D721Med (cell line): ENCODE data around the gene DEFB118.
"Not testable (repeated sequence)": the region's sequence is repeated elsewhere in the genome, so short reads cannot be mapped to it uniquely, and the experiment has no call there.

Source experiments
- DNase-seq: peaks from one replicate; pipeline ENCODE4 v3.0.0; 2011; ENCODE audit warnings: low spot score; ENCODE audit not compliant: insufficient read length
- FAIRE-seq: peaks from 2 replicates; lab custom pipeline; 2011; peaks lifted over from hg19 to GRCh38; lab: Jason Lieb, UNC
- TF ChIP-seq, protein P1 (sequence below): IDR thresholded peaks from 2 replicates; pipeline ENCODE4 v1.5.1; 2012; ENCODE audit warnings: mild to moderate bottlenecking, control low read depth; ENCODE audit not compliant: insufficient read depth; ENCODE audit errors: missing control alignments

The DEFB118 gene

GRCh38 chr20:31368301-31368700 lies at the start of gene DEFB118:
Gene DEFB118 (plus strand): TSS chr20:31368601. CDS start chr20:31368651, 50 bp downstream.
- TF ChIP-seq, protein P1, sequence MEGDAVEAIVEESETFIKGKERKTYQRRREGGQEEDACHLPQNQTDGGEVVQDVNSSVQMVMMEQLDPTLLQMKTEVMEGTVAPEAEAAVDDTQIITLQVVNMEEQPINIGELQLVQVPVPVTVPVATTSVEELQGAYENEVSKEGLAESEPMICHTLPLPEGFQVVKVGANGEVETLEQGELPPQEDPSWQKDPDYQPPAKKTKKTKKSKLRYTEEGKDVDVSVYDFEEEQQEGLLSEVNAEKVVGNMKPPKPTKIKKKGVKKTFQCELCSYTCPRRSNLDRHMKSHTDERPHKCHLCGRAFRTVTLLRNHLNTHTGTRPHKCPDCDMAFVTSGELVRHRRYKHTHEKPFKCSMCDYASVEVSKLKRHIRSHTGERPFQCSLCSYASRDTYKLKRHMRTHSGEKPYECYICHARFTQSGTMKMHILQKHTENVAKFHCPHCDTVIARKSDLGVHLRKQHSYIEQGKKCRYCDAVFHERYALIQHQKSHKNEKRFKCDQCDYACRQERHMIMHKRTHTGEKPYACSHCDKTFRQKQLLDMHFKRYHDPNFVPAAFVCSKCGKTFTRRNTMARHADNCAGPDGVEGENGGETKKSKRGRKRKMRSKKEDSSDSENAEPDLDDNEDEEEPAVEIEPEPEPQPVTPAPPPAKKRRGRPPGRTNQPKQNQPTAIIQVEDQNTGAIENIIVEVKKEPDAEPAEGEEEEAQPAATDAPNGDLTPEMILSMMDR: no peak
- FAIRE-seq (no peak), DNase-seq (no peak)

DNA sequence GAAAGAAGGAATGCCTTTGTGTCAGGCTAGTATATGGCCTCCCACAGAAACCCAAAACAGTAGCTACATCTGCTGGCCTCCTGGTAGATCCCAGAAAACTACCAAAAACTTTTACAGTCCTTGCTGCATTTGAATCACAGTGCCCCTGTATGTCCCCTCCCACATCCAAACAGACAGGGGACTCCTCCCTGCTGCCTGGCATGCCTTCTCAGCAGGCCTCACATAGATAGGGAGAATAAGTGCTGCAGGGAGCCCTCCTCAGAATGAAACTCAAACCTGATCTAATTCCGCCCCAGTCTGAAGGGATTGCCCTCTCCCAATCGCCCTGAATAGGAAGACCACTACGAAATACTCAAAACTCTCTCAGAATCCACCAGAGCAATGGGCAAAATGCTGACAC lies 45.9 kb upstream of the DEFB118 start:
- TF ChIP-seq, protein P1: no peak
- DNase-seq (no peak), FAIRE-seq (no peak)

DNA sequence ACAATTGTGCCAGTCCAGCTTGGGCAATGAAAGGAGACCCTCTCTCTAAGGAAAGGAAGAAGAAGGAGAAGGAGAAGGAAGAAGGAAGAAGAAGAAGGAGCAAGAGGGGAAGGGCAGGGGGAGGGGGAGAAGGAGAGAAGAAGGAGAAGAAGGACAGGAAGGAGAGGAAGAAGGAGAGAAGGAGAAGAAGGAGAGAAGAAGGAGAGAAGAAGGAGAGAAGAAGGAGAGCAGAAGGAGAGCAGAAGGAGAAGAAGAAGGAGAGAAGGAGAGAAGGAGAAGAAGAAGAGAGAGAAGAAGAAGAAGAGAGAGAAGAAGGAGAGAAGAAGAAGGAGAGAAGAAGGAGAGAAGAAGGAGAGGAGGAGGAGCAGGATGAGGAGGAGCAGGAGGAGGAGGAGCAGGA lies 37.5 kb upstream of the DEFB118 start:
- TF ChIP-seq, protein P1: no peak
- DNase-seq: no peak
- no peak for FAIRE-seq

- no peak for DNase-seq
- no peak for FAIRE-seq
- TF ChIP-seq, protein P1: no peak
Measured at GRCh38 chr20:31341470-31341869, 26.9 kb upstream of the DEFB118 start.

DNA sequence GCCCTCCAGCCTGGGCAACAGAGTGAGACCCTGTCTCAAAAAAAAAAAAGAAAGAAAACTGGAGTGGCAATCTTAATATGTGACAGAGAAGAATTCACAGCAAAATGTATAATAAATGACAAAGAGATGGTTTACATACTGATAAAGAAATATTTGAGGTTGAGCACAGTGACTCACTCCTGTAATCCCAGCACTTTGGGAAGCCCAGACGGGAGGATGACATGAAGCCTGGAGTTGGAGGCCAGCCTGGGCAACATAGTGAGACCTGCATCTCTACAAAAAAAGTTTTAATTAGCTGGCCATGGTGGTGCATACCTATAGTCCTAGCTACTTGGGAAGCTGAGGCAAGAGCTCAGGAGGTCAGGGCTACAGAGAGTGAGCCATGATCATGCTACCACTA lies 12.4 kb upstream of the DEFB118 start:
- DNase-seq: no peak
- FAIRE-seq: no peak
- TF ChIP-seq, protein P1: no peak

GRCh38 chr20:31363295-31363694 lies 5.1 kb upstream of the DEFB118 start:
- DNase-seq: no peak
- FAIRE-seq: no peak
- TF ChIP-seq, protein P1: no peak

- FAIRE-seq: not testable (repeated sequence)
Measured at GRCh38 chr20:31364272-31364671, 4.1 kb upstream of the DEFB118 start.

DNA sequence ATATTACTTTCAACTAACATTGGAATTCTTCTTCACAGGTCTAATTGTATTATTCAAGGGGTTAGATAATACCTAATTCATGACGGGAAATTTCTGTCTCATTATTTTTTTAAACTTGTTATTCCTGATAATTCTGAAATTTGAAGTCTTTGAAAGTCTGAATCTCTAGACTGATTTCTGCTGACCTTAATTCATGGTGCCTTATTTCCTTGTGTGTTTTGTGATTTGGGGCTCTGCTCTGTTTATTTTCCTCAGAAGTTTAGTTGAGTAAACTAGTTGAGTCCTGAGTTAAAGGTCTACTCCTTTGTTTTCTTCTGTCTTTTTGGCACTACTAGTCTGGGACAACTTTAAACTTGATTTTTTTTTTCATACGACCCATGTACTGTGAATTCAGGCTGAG lies 5.9 kb downstream of the DEFB118 start:
- no peak for FAIRE-seq
- TF ChIP-seq, protein P1: no peak
- no peak for DNase-seq

More at GRCh38 chr20:31364272-31364671, 4.1 kb upstream of the DEFB118 start:
- not testable (repeated sequence) for DNase-seq
